ENCODE data around the gene PMEL. TPM values are rescaled to one million over a fixed set of nuclear protein-coding genes. Genes with fewer than 3 reads are reported as not detected.
A peak's percentile ranks its signal among the peaks of the same experiment; 100 is the strongest.

The PMEL gene
- total and polyA plus RNA-seq, 2 of the 4 experiments (the other 2 are of a cell fraction), result 1.4 to 5.8 TPM

GRCh38 chr12:55926738-55927587 is 38.9 kb downstream of the PMEL start (continued):
- TF ChIP-seq CTCF (conservative IDR thresholded peaks at IDR 0.05; ENCODE audit: low read depth, low read length) (peak; percentile 64), RFX5 (IDR thresholded peaks at IDR 0.05; ENCODE audit: low read depth, low read length) (no peak), BHLHE40 (IDR thresholded peaks at IDR 0.05; ENCODE audit: low read depth, low read length) (no peak)

All from IMR-90 (cell line).